ENCODE results near the gene C2CD4D.

Gene C2CD4D

DNA sequence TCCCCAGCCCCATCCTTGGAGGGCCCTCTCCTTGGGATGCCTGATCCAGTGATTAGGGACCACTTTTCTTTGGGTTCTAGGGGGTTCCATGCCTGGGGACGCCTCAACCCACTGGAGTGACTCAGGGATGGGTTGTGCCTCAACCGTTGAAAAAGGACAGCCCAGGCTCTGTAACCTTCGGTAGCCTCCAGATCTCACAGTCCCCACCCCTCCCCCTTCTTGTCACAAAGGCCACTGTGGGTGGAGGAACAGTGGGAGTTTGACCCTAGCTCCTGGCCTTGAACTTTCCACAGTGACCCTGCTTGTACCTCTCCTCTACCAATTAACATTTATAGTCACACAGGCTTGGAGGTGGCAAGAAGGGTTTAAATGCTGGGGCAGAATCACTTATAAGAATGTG, 5.4 kb downstream of the C2CD4D start:
- no peak for DNase-seq (ENCODE audit: low spot score)

DNA sequence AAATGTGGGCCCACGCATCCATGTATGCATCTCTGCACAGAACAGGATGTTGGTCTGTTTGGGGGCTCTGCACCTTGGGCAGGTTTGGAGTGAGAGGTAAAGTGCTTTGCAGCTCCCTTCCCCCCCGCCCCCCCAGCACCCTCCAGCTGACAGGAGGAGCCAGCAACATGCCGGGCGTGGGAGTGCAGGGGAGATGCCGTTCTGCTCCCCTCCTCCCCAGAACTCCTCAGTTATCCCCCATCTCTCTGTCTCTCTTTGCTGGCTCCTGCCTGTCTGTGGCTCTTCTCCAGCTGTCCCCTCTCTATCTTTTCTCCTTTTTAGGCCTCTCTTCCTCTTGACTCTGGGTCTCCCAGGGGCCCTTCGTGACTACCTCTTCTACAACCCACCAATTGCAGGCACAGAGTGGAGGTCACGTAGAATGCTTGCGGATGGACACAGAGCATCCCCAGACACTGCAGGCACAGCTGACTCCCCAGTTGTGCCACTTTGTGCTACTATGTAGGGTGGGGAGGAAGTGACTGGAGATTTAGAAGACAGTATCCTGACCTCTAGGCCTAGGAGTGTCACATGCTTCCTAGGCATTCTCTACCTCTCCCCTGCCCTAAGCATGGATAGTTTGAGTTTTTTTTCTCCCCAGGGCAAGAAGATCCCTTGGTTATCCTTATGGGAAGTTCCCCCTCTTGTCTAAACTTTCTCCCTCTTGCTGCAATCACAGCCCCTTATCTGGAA, 6.3 kb downstream of the C2CD4D start:
- no peak for DNase-seq (ENCODE audit: low spot score)

DNA sequence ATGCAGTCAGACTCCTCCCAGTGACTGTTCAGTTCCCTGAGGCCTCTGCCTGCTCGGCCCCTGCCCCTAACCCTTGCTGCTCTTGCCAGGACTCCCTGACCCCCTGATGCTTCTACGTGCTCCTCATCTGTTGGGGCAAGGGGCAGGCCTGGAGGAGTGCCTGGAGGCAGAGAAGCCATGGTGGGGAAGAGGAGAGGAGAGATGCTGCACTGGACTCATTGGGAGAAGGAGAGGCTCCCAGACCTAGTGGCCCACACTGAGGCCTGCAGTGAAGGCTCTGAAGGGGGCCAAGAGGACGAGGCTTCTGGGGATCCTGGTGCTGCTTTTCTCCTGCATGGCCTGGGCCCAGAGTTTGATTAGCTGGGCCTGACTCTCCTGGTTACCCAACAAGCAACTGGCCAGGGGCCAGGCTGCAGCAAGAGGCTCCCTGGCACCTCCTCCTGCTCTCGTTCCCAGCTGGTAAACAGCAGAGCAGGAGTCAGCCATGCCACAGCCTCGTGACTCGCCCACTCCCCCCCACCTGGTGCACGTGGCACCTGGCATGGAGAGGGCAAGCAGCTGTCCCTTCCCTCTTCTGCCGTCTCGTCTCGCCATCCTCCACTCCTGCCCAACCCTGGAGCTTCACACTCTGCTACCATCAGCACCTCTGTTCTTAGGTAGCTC, 7.2 kb downstream of the C2CD4D start:
- DNase-seq (ENCODE audit: low spot score), result no peak

DNA sequence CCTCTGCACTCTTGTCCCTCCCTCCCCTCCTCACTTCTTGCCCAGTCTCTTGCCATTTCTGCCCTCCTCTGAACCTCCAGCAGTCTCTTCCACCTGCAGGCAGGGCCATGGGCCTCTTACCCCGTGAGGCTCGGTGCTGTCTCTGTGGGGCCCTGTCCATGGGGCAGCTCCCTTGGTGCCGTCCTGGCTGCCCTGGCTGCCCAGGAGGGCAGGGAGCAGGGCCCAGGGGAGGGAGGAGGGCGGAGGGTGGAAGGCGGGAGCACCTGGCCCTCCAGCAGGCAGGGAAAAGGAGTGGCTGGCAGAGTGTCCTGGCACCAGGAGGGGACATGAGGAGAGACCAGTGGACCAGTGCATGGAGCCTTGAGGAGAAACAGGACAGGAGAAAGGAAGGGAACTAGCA, 8.0 kb downstream of the C2CD4D start, which contains the start of gene RORC:
TSS of gene RORC (minus strand) at position 198 of the 400 bp plus-strand sequence. CDS start at position 160, 38 bp downstream.
- DNase-seq (ENCODE audit: low spot score), result no peak

DNA sequence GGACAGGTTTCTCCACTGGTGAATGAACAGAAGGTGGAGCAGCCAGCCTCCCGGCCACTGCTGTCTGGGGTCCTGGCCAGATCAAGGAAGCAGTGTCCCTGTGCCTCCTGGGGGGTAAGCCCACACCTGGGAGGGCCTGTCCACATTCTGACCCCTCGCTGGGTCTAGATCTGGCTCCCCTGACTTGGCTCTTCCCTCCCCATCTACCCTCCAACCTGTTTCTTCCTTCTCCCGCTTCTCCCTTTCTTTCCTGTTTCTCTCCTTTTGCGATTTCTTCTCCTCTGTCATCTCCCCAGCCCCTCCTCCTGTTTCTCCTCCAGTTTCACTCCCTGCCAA, 8.4 kb downstream of the C2CD4D start:
- no peak for DNase-seq (ENCODE audit: low spot score)

DNA sequence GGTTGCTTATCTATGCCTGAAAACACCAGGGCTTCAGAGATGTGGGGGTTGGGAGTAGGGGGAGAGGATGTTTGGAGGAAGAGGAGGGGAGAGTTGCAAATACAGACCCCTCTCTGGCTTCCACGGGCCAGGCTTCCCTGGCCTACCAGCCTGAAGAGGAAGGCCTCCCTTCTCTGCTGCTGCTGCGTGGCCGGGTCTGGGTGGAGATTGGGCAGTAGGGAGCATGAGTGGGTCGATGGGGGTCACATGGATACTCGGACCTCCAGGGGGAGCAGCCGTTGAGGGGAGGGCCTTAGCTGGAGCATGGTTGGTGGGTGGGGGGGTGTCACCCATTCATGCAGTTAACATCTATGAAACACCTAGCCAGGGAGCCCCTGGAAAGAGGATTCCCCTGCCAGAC, 9.6 kb downstream of the C2CD4D start:
- DNase-seq (ENCODE audit: low spot score), result no peak

DNA sequence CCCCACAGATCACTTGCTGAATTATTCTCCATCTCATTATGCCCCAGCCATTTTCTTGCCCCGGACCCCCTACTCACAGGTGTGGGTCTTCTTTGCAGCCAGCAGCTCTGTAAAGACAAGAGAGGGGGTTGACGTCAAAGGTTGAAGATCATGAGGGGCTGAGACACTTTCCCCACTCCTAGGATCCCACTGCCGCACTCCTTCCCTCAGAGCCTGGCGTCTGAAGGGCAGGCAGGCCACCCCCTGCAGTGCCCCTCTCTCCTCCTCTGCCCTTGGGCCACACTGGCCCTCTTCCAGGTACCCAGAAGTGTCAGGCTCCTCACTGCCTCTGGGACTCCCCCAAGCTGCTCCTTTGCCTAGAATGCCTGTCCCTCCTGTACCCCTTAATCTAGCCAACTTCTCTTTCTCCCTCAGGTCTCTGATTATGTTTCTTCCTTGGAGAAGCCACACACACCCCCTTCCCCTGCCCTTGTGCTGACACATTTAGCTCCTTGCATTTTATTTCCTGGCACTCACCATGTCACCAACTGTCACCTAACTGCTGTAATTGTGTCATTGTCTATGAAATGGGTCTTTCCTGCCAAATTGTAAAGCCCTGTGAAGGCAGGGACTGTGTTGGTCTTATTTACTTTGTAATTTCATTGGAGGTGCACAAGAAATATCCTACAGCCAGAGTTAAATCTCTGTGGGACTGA, 10.1 kb downstream of the C2CD4D start:
- no peak for DNase-seq (ENCODE audit: low spot score)

DNA sequence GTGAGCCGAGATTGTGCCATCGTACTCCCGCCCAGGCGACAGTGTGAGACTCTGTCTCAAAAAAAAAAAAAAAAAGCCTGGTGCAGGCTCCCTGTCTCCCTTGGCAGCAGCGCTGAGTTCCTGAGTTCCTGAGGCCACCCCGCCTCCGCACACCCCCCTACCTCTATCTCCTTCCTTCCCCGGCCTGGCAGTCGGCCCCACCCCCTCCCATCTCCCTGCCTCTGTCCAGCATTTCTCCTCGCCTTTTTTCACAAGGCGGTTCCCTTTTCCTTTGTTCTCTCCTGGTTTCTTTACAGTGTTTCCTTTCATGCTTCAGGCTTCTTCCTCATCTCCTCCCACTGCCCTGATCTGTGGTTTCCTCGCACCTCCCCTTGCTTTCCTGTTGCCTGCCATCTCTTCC, 10.7 kb downstream of the C2CD4D start:
- no peak for DNase-seq (ENCODE audit: low spot score)

DNA sequence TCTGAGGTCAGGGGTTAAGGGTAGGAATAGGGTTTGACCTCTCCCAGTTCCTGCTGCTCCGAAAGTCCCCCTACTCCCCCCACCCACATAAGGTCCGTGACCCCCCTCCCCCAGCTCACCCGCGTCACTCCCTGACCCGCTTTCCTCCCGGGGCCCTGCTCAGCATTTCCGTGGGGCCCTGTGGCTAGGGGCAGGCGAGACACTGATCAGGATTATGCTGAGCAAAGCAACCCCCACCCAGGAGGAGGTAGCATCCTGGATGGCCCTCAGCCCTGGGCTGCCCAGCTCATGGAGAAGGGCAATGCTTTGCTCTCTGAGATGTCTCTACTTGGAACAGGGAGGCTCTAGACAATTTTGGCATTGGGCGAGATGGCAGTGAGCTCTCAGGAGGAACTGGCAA, 11.8 kb downstream of the C2CD4D start:
- DNase-seq (ENCODE audit: low spot score), result no peak

DNA sequence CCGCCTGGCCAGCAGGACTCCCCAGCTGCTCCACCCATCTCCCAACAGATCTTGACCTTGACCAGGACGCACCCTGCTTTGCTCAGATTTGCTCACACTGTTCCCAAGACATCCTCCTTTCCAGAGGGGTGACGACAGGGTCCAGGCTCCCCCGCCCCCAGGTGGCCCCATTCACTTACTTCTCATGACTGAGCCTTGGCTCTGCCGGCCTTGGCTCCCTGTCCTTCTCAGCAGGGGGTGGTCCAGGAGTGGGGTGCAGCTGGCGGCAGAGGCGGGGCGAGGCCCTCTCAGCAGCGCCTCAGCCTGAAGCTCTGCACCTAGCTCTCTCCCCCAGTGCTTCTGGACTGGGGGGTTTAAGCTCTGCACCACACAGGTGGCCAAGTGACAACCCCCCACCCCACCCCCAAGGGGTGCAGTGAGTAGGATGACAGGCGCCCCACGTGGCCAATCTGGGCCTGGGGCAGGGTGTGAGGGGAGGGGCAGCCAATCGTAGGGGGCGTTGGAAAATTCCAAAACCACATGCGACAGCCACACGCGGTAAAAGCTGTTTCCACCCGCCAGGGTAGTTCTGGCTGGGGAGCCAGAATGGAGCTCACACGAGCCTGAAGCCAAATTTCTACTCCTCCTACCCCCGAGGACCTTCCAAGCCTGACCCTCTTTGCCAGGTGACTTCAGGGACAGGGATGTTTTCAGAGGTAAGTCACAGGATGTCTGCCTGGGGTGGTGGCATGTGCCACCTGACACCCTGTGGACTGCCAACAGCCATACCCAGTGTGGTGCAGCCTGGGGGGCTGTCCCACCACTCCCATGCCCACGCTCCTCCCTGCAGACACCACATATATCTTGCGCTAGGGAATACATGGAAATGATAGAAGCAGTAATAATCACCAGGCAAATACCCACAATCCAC, 13.6 kb downstream of the C2CD4D start:
- DNase-seq (ENCODE audit: low spot score), result no peak

DNA sequence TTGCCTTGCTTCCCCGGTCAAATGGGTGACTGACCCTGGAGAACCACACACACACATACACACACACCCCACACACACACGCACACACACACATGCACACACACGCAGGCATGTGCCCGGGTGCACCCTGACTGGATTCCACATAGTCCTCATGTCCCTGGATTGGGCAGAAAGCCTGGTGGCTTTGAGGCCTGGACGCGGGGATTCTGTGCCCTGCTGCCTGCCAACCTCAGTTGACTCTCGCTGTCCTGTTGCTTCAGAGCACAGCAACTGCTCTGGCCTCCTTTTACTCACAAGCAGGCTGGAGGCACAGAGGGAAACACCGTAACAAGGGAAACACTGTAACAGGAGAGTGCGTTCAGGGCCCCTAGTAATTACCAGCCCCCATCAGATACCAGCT, 14.4 kb downstream of the C2CD4D start:
- DNase-seq (ENCODE audit: low spot score), result no peak

DNA sequence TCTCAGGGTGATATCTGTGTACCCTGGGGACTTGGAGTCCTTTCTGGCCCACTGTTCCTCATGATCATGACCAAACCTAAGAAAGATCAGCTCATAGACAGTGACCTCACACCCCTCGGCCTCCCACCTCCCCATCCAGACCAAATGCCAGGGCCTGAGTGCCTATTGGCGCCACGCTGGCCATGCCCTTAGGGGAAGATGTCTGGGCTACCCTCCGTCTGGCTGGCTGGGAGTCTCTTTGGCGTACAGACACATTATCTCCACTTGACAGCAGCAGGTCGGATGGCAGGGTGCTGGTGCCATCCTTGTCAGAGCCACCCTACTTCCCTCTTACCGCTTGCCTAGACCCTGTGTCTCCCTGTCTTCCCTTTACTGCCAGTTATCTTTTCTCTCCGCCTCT, 16.4 kb downstream of the C2CD4D start:
- no peak for DNase-seq (ENCODE audit: low spot score)

DNA sequence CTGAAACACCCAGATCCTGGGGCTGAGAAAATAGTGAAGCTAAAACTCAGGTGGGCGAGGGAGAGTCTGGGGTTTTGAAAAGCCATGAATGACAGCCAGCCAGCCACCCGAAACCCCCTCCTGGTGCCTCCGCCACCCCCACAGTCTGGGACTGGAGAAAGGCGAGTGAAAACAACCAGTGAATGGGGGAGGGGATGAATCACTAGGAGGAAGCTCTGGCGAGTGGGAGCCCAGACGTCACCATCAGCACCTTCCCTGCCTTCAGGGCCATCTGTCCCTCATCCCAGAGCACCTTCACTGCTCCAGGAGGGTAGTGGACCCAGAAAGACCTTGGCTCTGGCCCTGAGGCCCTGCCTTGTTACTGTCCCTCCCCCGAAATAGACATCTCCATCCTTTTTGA, 17.2 kb downstream of the C2CD4D start:
- no peak for DNase-seq (ENCODE audit: low spot score)

DNA sequence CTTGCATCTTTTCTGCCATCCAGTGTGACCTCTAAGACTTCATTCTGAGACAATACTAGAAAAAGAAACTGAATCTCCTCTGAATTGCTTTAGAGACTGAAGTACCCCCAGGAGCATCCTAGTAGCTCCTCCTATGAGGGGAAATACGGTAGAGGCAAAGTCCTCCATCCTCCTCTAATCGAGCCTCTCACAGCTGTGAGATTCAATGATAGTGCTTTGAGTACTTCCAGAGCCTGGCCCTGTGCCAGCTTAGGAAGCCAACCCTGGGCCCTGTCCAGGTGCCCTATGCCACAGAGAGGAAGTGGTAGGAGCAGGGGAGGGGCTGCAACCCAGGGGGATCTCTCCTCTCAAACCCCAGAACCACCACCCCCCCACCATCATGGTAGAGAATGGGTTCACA, 18.7 kb downstream of the C2CD4D start:
- DNase-seq (ENCODE audit: low spot score), result no peak

DNA sequence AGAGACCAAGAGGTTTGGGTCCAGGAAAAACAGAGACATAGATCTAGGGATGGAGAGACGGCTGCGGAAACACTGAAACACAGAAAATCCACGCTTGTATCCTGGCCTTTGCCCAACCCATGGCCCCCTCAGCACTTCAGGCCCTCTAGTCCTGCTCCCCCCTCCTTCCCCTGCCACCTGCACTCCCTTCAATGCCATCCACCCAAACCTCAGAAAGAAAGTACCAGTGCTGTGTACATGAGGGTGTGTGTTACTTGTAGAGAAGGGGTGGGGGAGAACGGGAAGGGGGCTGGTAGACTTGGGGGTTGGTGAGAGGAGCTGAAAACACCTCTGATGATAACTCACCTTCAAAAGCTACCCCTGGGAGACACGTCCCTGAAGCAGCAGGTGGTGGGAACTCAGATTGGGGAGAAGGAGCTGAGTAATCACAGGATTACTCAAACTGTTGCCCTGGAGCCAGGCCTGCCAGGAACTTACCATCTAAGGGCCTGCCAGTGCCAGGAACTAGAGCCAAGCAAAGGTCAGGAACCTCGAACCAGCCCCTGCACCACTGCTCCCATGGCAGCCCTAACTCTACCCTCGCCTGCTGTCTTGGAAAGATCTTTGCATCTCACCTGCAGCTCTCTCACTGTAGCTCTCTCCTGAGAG, 19.5 kb downstream of the C2CD4D start:
- no peak for DNase-seq (ENCODE audit: low spot score)

DNA sequence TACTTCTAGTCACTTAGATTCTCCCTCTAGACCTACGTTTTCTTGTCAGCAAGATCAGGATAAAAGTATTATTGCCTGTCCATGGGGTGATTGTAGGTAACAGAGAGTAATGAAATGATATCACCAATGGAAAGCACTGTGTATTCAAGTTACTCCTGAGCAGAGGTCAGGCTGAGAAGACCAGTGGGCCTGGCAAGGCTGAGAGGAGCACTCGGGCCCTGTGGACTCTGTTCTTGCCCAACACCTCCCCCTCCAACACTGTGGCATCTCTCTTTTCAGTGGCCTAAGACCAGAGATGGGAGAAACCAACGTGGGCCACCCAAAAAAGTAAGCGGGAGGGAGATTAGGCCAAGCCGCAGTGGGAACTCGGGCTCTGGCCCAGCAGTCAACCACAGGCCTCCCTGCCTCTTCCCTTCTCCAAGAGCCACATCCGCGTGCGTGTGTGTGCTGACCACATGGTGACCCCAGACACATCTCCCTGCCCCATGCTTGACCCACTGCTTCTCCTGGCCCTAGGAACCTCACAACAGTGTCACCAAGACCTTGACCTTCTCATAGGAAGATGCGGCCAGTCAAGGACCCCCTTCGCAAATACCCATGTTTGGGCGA, 20.3 kb downstream of the C2CD4D start:
- DNase-seq (ENCODE audit: low spot score), result no peak

DNA sequence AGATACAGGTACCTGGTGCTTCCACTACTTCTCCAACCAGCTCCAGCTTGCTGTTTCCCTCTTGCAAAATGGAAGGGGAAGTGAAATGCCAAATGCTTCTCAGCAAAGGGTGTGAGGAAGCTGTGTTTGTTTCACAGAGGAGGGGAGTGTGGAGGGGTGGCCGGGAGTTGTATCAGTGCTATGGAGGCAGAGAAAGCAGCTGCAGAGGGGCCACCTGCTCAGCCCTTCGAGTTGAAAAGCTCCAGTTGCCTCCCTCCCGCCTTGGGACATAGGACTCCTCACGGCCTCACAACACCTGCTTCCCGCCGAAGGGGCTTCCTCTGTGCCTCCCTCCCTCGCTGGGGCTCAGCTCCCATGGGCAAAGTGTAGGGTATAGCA, 22.3 kb downstream of the C2CD4D start:
- DNase-seq (ENCODE audit: low spot score), result no peak

DNA sequence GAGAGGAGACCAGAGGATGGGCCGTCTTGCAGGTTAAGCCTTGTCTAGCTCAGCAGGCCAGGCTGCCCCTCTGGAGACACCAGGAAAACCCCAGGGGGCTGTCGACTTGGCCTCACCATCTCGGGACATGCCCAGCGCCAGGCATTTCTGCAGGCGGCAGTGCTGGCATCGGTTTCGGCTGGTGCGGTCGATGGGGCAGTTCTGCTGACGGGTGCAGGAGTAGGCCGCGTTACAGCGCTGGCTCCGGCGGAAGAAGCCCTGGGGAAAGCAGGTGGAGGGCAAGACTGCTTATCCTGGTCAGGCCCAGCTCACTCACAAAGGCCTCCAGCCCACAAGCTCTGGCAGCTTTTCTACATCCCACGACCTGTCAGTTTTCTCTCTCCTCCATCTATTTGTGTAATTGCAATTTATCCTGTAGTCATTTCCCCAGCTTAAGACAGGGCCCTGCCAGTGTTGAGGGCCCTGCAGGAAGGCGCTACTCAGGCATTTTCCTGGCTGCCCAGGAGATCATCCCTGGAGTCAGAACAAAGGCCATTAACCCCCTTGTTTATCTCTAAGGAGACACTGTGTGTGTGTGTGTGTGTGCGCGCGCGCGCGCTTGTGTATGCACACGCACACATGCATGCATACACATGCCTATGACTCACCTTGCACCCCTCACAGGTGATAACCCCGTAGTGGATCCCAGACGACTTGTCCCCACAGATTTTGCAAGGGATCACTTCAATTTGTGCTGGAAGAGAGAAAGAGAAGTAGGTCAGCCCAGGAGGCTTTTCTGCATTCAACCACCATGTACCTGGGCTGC, 22.9 kb downstream of the C2CD4D start:
- DNase-seq (ENCODE audit: low spot score), result no peak

DNA sequence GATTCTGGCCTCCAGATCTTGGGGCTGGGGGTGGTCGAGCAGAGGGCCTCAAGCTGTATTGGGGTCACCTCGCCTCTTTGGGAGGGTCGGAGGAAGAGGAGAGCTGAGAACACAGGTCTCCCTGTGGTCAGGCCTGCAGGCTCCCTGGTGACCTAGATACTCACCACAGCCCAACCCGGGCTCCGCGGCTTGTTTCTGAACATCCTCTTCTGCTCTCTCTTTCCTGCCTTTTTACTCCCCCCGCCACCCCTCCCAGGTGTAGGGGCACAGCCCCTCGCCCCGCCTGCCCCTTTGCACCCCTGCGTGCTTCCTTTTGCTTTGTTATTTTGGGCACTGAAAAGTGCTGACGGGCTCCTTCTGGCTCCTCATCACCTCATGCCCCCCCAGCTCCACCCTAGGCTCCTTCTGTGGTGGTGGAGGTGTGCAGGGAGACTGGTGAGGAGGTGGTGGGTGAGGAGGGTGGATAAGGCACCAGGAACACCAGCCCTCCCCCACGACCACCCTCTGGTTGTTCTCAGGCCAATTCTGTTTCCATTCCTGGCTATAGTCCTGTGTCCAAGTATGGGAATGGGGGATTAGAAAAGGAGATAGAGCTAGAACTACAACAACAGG, 23.8 kb downstream of the C2CD4D start:
- no peak for DNase-seq (ENCODE audit: low spot score)

DNA sequence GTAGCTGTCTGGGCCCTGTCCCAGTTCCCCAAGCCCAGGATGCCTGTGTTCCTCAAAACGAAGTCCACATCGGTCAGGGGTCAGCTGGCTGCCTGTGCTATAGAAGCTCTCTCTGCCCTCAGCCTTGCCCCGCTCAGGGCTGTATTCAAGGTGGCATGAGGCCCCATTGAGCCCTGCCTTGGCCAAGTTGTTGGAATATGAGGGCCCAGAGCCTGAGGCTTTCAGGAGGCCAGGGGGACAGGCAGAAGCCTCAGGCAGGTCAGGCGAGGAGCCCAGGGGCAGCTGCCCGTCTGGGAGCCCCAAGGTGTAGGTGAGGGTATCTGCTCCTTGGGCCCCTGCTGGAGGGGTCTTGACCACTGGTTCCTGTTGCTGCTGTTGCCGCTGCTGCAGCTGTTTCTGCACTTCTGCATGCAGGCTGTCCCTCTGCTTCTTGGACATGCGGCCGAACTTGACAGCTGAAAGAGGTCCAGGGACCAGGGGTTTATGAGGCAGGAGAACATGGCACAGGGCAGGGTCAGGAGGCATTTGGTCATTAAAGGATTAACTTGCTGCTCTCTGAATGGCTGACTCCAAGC, 24.6 kb downstream of the C2CD4D start:
- DNase-seq (ENCODE audit: low spot score), result no peak
